ENCODE results near the gene FHAD1. TPM values are rescaled to one million over a fixed set of nuclear protein-coding genes. Genes with fewer than 3 reads are reported as not detected.
A peak's percentile ranks its signal among the peaks of the same experiment; 100 is the strongest.

FHAD1 gene
- total RNA-seq, 1 donor: 0.72 TPM

DNA sequence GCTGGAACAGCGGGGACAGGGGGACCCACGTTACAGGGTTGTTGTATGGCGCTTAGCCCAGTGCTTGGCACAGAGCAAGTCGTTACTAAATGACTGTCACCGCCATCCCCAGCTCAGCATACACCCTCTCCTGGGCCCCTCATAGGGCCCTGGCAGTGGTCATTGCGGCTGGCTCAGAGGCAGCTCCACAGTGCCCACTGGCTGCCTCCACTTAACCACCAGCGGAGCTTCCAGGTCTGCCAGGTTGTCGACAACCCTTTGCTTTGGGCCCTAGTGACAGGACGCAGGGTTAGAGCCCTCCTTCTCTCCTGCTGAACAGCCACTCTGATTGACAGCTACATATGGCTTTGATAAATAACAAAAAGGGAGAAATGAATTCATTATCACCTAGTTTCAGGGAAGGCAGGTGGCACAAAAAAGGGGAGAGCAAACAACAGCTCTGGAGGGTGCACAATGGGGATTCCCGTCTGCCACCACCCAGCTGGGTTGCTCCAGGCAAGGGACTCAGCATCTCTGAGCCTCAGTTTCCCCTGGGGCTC is 167.5 kb downstream of the FHAD1 start:
- DNase-seq (ENCODE audit: insufficient read length, low spot score, missing footprints): no peak
- peaks cover 47% of the 10 kb centered on the region for H4K20me1 ChIP-seq (ENCODE audit: insufficient read depth, low read length)
- peaks cover 45% of the 10 kb centered on the region for H3K4me1 ChIP-seq (ENCODE audit: insufficient read depth, low read length)
- no peak overlapping the region for H3K4me3 ChIP-seq (ENCODE audit: insufficient read depth, low read length)
- H3K36me3 ChIP-seq (ENCODE audit: insufficient read depth, low read length): peaks cover 14% of the 10 kb centered on the region
- no peak overlapping the region for H3K27ac ChIP-seq (ENCODE audit: low read depth, low read length)
- TF ChIP-seq, protein P1, sequence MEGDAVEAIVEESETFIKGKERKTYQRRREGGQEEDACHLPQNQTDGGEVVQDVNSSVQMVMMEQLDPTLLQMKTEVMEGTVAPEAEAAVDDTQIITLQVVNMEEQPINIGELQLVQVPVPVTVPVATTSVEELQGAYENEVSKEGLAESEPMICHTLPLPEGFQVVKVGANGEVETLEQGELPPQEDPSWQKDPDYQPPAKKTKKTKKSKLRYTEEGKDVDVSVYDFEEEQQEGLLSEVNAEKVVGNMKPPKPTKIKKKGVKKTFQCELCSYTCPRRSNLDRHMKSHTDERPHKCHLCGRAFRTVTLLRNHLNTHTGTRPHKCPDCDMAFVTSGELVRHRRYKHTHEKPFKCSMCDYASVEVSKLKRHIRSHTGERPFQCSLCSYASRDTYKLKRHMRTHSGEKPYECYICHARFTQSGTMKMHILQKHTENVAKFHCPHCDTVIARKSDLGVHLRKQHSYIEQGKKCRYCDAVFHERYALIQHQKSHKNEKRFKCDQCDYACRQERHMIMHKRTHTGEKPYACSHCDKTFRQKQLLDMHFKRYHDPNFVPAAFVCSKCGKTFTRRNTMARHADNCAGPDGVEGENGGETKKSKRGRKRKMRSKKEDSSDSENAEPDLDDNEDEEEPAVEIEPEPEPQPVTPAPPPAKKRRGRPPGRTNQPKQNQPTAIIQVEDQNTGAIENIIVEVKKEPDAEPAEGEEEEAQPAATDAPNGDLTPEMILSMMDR (IDR thresholded peaks at IDR 0.05; ENCODE audit: extremely low read depth, low read depth, low read length): no peak
- H3K9me3 ChIP-seq (ENCODE audit: low read depth, low read length): no peaks in the 10 kb centered on the region
- H2AFZ ChIP-seq (ENCODE audit: low read length): no peak overlapping the region
- peaks cover 83% of the 10 kb centered on the region for H3K79me2 ChIP-seq (ENCODE audit: insufficient read depth, low read length)
- H3K4me2 ChIP-seq (ENCODE audit: insufficient read depth, low read length): no peak overlapping the region
- H3K27me3 ChIP-seq (ENCODE audit: insufficient read depth, low read length): no peaks in the 10 kb centered on the region

DNA sequence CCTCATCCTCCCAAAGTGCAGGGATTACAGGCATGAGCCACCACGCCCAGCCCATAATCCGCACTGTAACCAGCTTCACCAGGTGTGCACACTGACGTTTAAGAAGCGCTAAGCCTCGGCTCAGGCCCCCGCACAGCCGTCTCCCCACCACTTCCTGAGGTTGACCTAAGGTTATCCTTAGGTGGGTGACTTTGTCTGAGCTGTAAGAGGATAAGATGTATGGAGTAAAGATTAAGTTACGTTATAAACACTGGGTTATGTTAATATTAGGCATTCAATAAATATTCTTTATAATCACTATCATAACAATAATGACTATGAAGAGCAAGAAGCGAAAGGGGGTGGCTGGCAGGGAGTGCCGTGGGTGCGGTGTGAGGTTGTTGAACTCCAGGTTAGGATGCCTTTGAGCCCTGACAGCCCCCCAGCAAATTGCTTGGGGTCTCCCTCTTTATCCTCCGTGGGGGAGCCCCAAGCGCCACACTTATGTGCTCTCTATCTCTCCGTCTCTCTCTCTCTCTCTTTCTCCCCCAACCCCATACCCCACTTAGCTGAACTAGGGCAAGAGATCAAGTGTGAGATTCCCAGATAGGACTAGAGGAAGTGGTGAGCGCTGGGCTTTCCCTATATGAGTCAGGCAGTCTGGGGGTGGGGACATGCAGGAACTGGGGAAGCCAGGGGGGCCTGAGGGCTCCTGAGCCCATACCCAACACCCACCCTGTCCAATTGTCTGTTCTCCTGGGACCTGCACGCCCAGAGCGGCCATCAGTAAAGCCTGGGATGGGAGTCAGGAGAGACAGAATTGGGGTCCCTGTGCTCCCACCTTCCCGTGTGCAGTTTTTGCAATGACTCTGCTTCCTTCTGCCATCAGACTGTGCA is 170.3 kb downstream of the FHAD1 start:
- Histone ChIP-seq H3K4me1 (ENCODE audit: insufficient read depth, low read length) (peaks cover 32% of the 10 kb centered on the region), H3K79me2 (ENCODE audit: insufficient read depth, low read length) (peaks cover 88% of the 10 kb centered on the region), H3K36me3 (ENCODE audit: insufficient read depth, low read length) (peaks cover 14% of the 10 kb centered on the region)

DNA sequence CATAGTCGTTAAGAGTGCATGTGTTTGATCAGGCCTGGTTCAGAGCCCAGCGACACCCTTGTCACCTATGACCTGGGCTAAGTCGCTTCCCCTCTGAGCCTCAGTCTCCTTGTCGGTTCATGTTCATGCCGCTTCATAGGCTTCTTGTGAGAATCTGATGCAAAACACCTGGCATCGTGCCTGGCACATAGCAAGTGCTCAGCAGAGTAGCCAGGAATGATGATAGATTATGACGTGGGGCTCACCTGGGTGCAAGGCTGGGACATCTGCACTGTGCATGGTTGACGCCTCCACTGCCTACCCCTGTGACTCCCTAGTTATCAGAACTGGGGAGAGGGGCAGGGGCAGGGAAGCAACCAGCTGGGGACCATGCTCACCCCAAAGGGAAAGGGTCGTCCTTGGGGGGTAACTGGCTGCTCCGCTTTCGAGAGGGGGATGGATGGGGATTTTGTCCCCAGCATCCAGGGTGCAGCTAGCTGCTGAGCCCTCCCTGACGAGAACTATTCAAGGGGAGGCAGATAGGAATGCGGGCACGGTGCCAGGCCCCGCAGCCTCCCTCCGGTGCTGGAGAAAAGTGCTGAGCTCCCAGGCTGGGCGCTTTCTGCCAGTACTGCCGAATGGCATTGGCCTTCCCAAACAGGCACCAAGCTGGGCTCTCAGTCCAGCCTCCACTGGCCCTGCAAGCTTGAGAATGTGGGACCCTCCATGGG is 171.9 kb downstream of the FHAD1 start:
- TF ChIP-seq, protein P1 (IDR thresholded peaks at IDR 0.05; ENCODE audit: extremely low read depth, low read depth, low read length): no peak
- peaks cover 86% of the 10 kb centered on the region for H3K79me2 ChIP-seq (ENCODE audit: insufficient read depth, low read length)
- H3K27me3 ChIP-seq (ENCODE audit: insufficient read depth, low read length): no peaks in the 10 kb centered on the region
- H3K36me3 ChIP-seq (ENCODE audit: insufficient read depth, low read length): peaks cover 7% of the 10 kb centered on the region
- H3K9me3 ChIP-seq (ENCODE audit: low read depth, low read length): no peaks in the 10 kb centered on the region
- peaks cover 28% of the 10 kb centered on the region for H3K4me1 ChIP-seq (ENCODE audit: insufficient read depth, low read length)
- H3K4me2 ChIP-seq (ENCODE audit: insufficient read depth, low read length): no peak overlapping the region
- no peak overlapping the region for H3K4me3 ChIP-seq (ENCODE audit: insufficient read depth, low read length)
- no peak overlapping the region for H2AFZ ChIP-seq (ENCODE audit: low read length)
- H3K27ac ChIP-seq (ENCODE audit: low read depth, low read length): peak overlapping the region; percentile 12
- DNase-seq (ENCODE audit: insufficient read length, low spot score, missing footprints): peak; percentile 73
- H4K20me1 ChIP-seq (ENCODE audit: insufficient read depth, low read length): peaks cover 46% of the 10 kb centered on the region

More for the DNA sequence above, 170.3 kb downstream of the FHAD1 start:
- no peak overlapping the region for H2AFZ ChIP-seq (ENCODE audit: low read length)
- DNase-seq (ENCODE audit: insufficient read length, low spot score, missing footprints): peak; percentile 96
- peak overlapping the region; percentile 39 for H3K4me3 ChIP-seq (ENCODE audit: insufficient read depth, low read length)
- H3K27ac ChIP-seq (ENCODE audit: low read depth, low read length): peak overlapping the region; percentile 67
- TF ChIP-seq, protein P1 (IDR thresholded peaks at IDR 0.05; ENCODE audit: extremely low read depth, low read depth, low read length): no peak
- H4K20me1 ChIP-seq (ENCODE audit: insufficient read depth, low read length): peaks cover 51% of the 10 kb centered on the region
- no peaks in the 10 kb centered on the region for H3K27me3 ChIP-seq (ENCODE audit: insufficient read depth, low read length)
- no peaks in the 10 kb centered on the region for H3K9me3 ChIP-seq (ENCODE audit: low read depth, low read length)
- peak overlapping the region; percentile 51 for H3K4me2 ChIP-seq (ENCODE audit: insufficient read depth, low read length)

Data from osteoblast (primary cell).